Activated naive CD4-positive, alpha-beta T cell treated with anti-CD3 and anti-CD28 coated beads, Interleukin-2, amount 50 U/mL, for 16 hours (primary cell): Measurements from ENCODE around the gene MYH16.
"Not testable (repeated sequence)": the region's sequence is repeated elsewhere in the genome, so short reads cannot be mapped to it uniquely, and the experiment has no call there.

Experiments
- DNase-seq: peaks from one replicate; pipeline ENCODE4 v3.0.0-alpha.2; 2020

Gene MYH16

GRCh38 chr7:99272476-99273045 is at the start of gene MYH16:
MYH16 (plus strand) TSS chr7:99272839.
- no peak for DNase-seq

GRCh38 chr7:99224263-99224898 is 48.3 kb upstream of the MYH16 start:
- not testable (repeated sequence) for DNase-seq

- no peak for DNase-seq
Measured at GRCh38 chr7:99224899-99225265, 47.8 kb upstream of the MYH16 start.

GRCh38 chr7:99229234-99229633 is 43.4 kb upstream of the MYH16 start:
- DNase-seq, result no peak

- no peak for DNase-seq
Measured at GRCh38 chr7:99232082-99232770, 40.4 kb upstream of the MYH16 start.

- not testable (repeated sequence) for DNase-seq
Measured at GRCh38 chr7:99232955-99233354, 39.7 kb upstream of the MYH16 start.

- DNase-seq, result no peak
Measured at GRCh38 chr7:99234185-99234584, 38.5 kb upstream of the MYH16 start.

- no peak for DNase-seq
Measured at GRCh38 chr7:99235925-99236324, 36.7 kb upstream of the MYH16 start.

- DNase-seq, result not testable (repeated sequence)
Measured at GRCh38 chr7:99237876-99238275, 34.8 kb upstream of the MYH16 start.

GRCh38 chr7:99238558-99239341 is 33.9 kb upstream of the MYH16 start:
- DNase-seq, result no peak

- no peak for DNase-seq
Measured at GRCh38 chr7:99242682-99243081, 30.0 kb upstream of the MYH16 start.

GRCh38 chr7:99243751-99244337 is 28.8 kb upstream of the MYH16 start:
- no peak for DNase-seq

GRCh38 chr7:99244939-99245338 is 27.7 kb upstream of the MYH16 start:
- DNase-seq, result no peak

- DNase-seq, result no peak
Measured at GRCh38 chr7:99248391-99249095, 24.1 kb upstream of the MYH16 start.

GRCh38 chr7:99249985-99250575 is 22.6 kb upstream of the MYH16 start:
- no peak for DNase-seq

- DNase-seq, result no peak
Measured at GRCh38 chr7:99252166-99252895, 20.3 kb upstream of the MYH16 start.

GRCh38 chr7:99253369-99253768 is 19.3 kb upstream of the MYH16 start:
- DNase-seq, result no peak

- no peak for DNase-seq
Measured at GRCh38 chr7:99254390-99254789, 18.2 kb upstream of the MYH16 start.

- DNase-seq, result no peak
Measured at GRCh38 chr7:99255463-99255862, 17.2 kb upstream of the MYH16 start.

GRCh38 chr7:99257065-99257464 is 15.6 kb upstream of the MYH16 start:
- DNase-seq, result no peak

- DNase-seq, result no peak
Measured at GRCh38 chr7:99257675-99258074, 15.0 kb upstream of the MYH16 start.
